ENCODE measurements around the gene CWC22. TPM values are rescaled to one million over a fixed set of nuclear protein-coding genes. Genes with fewer than 3 reads are reported as not detected.

CWC22 gene
- total RNA-seq, 4 donors from 2014 or later = 11.3 to 42.1 (median 15.2) TPM

GRCh38 chr2:180046202-180046601 lies 39.1 kb upstream of the CWC22 start:
- DNase-seq = no peak

GRCh38 chr2:180040146-180040925 lies 33.2 kb upstream of the CWC22 start:
- no peak overlapping the region for H3K4me3 ChIP-seq
- no peaks in the 10 kb centered on the region for H3K4me1 ChIP-seq
- H3K27ac ChIP-seq = no peak overlapping the region
- TF ChIP-seq CTCF (IDR thresholded peaks at IDR 0.05) (no peak), POLR2A (IDR thresholded peaks at IDR 0.05) (no peak)
- DNase-seq = no peak
- no peaks in the 10 kb centered on the region for H3K27me3 ChIP-seq
- no peaks in the 10 kb centered on the region for H3K36me3 ChIP-seq
- no peaks in the 10 kb centered on the region for H3K9me3 ChIP-seq

More at GRCh38 chr2:180046202-180046601, 39.1 kb upstream of the CWC22 start:
- TF ChIP-seq CTCF (IDR thresholded peaks at IDR 0.05) (no peak), POLR2A (IDR thresholded peaks at IDR 0.05) (no peak)
- Histone ChIP-seq H3K27me3 (no peaks in the 10 kb centered on the region), H3K36me3 (no peaks in the 10 kb centered on the region), H3K27ac (no peak overlapping the region), H3K9me3 (no peaks in the 10 kb centered on the region), H3K4me3 (no peak overlapping the region), H3K4me1 (no peaks in the 10 kb centered on the region)

GRCh38 chr2:180038997-180039396 lies 31.9 kb upstream of the CWC22 start:
- no peak overlapping the region for H3K4me3 ChIP-seq
- H3K9me3 ChIP-seq = no peaks in the 10 kb centered on the region
- H3K27ac ChIP-seq = no peak overlapping the region
- no peak for DNase-seq
- no peaks in the 10 kb centered on the region for H3K27me3 ChIP-seq
- H3K4me1 ChIP-seq = no peaks in the 10 kb centered on the region
- no peak for TF ChIP-seq CTCF (IDR thresholded peaks at IDR 0.05)
- no peak for TF ChIP-seq POLR2A (IDR thresholded peaks at IDR 0.05)
- no peaks in the 10 kb centered on the region for H3K36me3 ChIP-seq

- Histone ChIP-seq H3K27me3 (no peaks in the 10 kb centered on the region), H3K4me3 (no peak overlapping the region), H3K9me3 (no peaks in the 10 kb centered on the region), H3K27ac (no peak overlapping the region), H3K4me1 (no peaks in the 10 kb centered on the region), H3K36me3 (no peaks in the 10 kb centered on the region)
- DNase-seq = no peak
- no peak for TF ChIP-seq CTCF (IDR thresholded peaks at IDR 0.05)
- no peak for TF ChIP-seq POLR2A (IDR thresholded peaks at IDR 0.05)
These were observed 27.1 kb upstream of the CWC22 start for GRCh38 chr2:180033993-180034894.

GRCh38 chr2:180029575-180029974 lies 22.5 kb upstream of the CWC22 start:
- DNase-seq = no peak
- no peaks in the 10 kb centered on the region for H3K9me3 ChIP-seq
- no peaks in the 10 kb centered on the region for H3K4me1 ChIP-seq
- H3K36me3 ChIP-seq = no peaks in the 10 kb centered on the region
- TF ChIP-seq CTCF (IDR thresholded peaks at IDR 0.05) = no peak
- no peak for TF ChIP-seq POLR2A (IDR thresholded peaks at IDR 0.05)
- H3K27ac ChIP-seq = no peak overlapping the region
- no peaks in the 10 kb centered on the region for H3K27me3 ChIP-seq
- H3K4me3 ChIP-seq = no peak overlapping the region
